GM12878 (cell line): ENCODE measurements around the gene SLC37A1. TPM values are rescaled to one million over a fixed set of nuclear protein-coding genes. Genes with fewer than 3 reads are reported as not detected.
A peak's percentile ranks its signal among the peaks of the same experiment; 100 is the strongest.

Experiments
- ATAC-seq: fragments of 200-7000 bp; cut with Tn5 transposase; 3 replicates; pipeline ENCODE4 v1.9.1; 2020; ENCODE audit warnings: mild to moderate bottlenecking, moderate library complexity
- BruUV-seq: library from RNA; stranded (reverse); fragments of 400-500 nt; replicated peaks from 2 replicates; lab custom pipeline; 2021; lab: Mats Ljungman, UMichigan
- CTCF ChIA-PET: fragments of 300-600 bp; sonication (Branson Sonifier 250); formaldehyde crosslinking; extraction: SDS; loops from one replicate; lab custom pipeline; 2021; ENCODE audit warnings: inconsistent platforms; lab: Yijun Ruan, JAX
- POLR2A ChIA-PET: fragments of 350-600 bp; formaldehyde crosslinking; extraction: SDS; loops from one replicate; lab custom pipeline; 2021; ENCODE audit warnings: inconsistent platforms; lab: Charles Lee
- RAD21 ChIA-PET: fragments of 300-600 bp; sonication (Branson Sonifier 250); formaldehyde crosslinking; loops from one replicate; lab custom pipeline; 2023; ENCODE audit warnings: antibody characterized with exemption; ENCODE audit not compliant: unreplicated experiment; lab: Charles Lee
- SMC1A ChIA-PET: fragments of 300-600 bp; sonication (Branson Sonifier 250); formaldehyde crosslinking; loops from one replicate; lab custom pipeline; 2023; ENCODE audit not compliant: unreplicated experiment, uncharacterized antibody; lab: Charles Lee
- DNase-seq: peaks from one replicate; pipeline ENCODE4 v3.0.0-alpha.2; 2011; ENCODE audit warnings: low read depth, low spot score
- FAIRE-seq: peaks from 3 replicates; lab custom pipeline; 2011; peaks lifted over from hg19 to GRCh38; lab: Jason Lieb, UNC
- H2AFZ ChIP-seq: 2 replicates; pipeline ENCODE4 v1.6.0; 2011; ENCODE audit warnings: low read depth, low read length, control low read depth; ENCODE audit not compliant: control insufficient read depth
- H3K27ac ChIP-seq: 2 replicates; pipeline ENCODE4 v1.5.1; 2011; ENCODE audit warnings: control low read depth; ENCODE audit not compliant: control insufficient read depth, insufficient read depth
- H3K27me3 ChIP-seq, 2 experiments: replicated peaks in 1 of 2; 2 replicates each; pipeline versions ENCODE4 v1.6.0 to v1.6.1; 2011; ENCODE audit warnings: low read length in 1 of 2; ENCODE audit not compliant: control insufficient read depth in 2 of 2, insufficient read depth in 2 of 2
- H3K36me3 ChIP-seq, 2 experiments: 2 replicates each; pipeline ENCODE4 v1.5.1; 2011; ENCODE audit warnings: low read length in 1 of 2; ENCODE audit not compliant: control insufficient read depth in 2 of 2, insufficient read depth in 2 of 2
- H3K4me1 ChIP-seq: 2 replicates; pipeline ENCODE4 v1.6.1; 2011; ENCODE audit warnings: mild to moderate bottlenecking, low read length, moderate library complexity, mixed read lengths; ENCODE audit not compliant: control insufficient read depth, insufficient read depth
- H3K4me2 ChIP-seq: 2 replicates; pipeline ENCODE4 v1.6.0; 2011; ENCODE audit warnings: control low read depth; ENCODE audit not compliant: control insufficient read depth, insufficient read depth
- H3K4me3 ChIP-seq: fragments of 200-600 bp; sonication (generic); 2 replicates; pipeline ENCODE4 v1.5.1; 2016
- H3K79me2 ChIP-seq: 2 replicates; pipeline ENCODE4 v1.6.0; 2011; ENCODE audit warnings: low read length; ENCODE audit not compliant: control insufficient read depth, insufficient read depth
- H3K9ac ChIP-seq: 2 replicates; pipeline ENCODE4 v1.8.0; 2011; ENCODE audit warnings: low read length, control low read depth, mixed read lengths; ENCODE audit not compliant: control insufficient read depth, insufficient read depth
- H3K9me3 ChIP-seq: replicated peaks from 3 replicates; pipeline ENCODE4 v1.5.1; 2011; ENCODE audit warnings: mild to moderate bottlenecking, low read length; ENCODE audit not compliant: control insufficient read depth, insufficient read depth
- H4K20me1 ChIP-seq: 2 replicates; pipeline ENCODE4 v1.6.0; 2011; ENCODE audit not compliant: control insufficient read depth, insufficient read depth
- FOXM1 ChIP-seq: IDR thresholded peaks from 2 replicates; pipeline ENCODE4 v1.6.1; 2012; ENCODE audit warnings: low read depth, mild to moderate bottlenecking, inconsistent platforms, low read length, moderate library complexity
- WGBS: methylation state at CpG from one replicate; pipeline ENCODE4 v1.1.6; 2016; ENCODE audit warnings: low lambda C conversion rate; ENCODE audit not compliant: insufficient replicate concordance, insufficient coverage; ENCODE audit errors: missing lambda C conversion rate; 5-methylcytosine and 5-hydroxymethylcytosine counted together
- in situ Hi-C: fragments of 300-500 bp; cut with MboI; formaldehyde crosslinking; loops from 9 replicates; pipeline ENCODE4 v1.14.3; 2018; ENCODE audit warnings: mixed read lengths
- intact Hi-C: fragments of 100-400 bp; cut with micrococcal nuclease; formaldehyde crosslinking; loops from one replicate; pipeline ENCODE4 v1.14.2; 2022; ENCODE audit not compliant: unreplicated experiment
- polyA plus RNA-seq, 11 experiments: library from polyadenylated mRNA; depleted of rRNA in 4 of 11; unstranded in 6 of 11; stranded (reverse) in 5 of 11; fragments of >200 nt; fragmentation: Nextera tagmentation in 4 of 11; fragmentation: Illumina TruSeq in 1 of 11; extraction: Ambion mirVana in 4 of 11; extraction: Trizol in 1 of 11; gene quantifications; 1 replicate in 1 of 11; 2 replicates in 10 of 11; pipeline versions ENCODE4 v1.2.1 to v1.2.3, GENCODE V29; 2011 to 2016; ENCODE audit warnings: inconsistent platforms in 2 of 11, missing spikeins in 2 of 11, low read depth in 1 of 11
- total RNA-seq, 4 experiments: library from RNA; depleted of rRNA in 3 of 4; stranded (reverse); fragments of >200 nt in 3 of 4; fragmentation: Illumina TruSeq in 1 of 4; extraction: Trizol in 1 of 4; gene quantifications; 2 replicates each; pipeline versions ENCODE4 v1.2.1 to v1.2.3, GENCODE V29; 2013 to 2021
- TF ChIP-seq, protein P1 (sequence below): IDR thresholded peaks from 2 replicates; pipeline ENCODE4 v1.6.1; 2012; ENCODE audit warnings: improper control_type of control experiment, low read depth, low read length; ENCODE audit not compliant: insufficient replicate concordance

The SLC37A1 gene
- total and polyA plus RNA-seq, 10 of the 15 experiments (the other 5 are each of a cell fraction or from before 2014, with no cell fraction given) = 1.1 to 35.5 (median 24.4) TPM

DNA sequence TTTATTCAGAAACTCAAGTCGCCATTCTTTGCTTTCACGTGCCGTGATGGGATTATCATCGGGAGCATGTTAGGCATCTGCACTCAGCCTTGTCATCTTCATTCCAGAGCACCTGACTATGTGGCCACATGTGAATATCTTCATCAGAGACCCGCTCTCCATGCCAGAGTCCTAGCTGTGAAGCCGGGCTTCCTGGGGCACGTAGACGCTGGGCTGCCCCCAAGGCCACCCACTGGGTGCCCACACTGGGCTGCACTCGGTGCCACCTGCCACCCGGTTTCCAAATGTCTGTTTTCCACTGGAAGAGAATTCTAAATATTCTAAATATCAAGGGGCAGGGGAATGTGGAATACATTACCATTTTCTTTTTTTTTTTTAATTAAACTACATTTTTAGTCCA lies 43.8 kb downstream of the SLC37A1 start:
- TF ChIP-seq, protein P1, sequence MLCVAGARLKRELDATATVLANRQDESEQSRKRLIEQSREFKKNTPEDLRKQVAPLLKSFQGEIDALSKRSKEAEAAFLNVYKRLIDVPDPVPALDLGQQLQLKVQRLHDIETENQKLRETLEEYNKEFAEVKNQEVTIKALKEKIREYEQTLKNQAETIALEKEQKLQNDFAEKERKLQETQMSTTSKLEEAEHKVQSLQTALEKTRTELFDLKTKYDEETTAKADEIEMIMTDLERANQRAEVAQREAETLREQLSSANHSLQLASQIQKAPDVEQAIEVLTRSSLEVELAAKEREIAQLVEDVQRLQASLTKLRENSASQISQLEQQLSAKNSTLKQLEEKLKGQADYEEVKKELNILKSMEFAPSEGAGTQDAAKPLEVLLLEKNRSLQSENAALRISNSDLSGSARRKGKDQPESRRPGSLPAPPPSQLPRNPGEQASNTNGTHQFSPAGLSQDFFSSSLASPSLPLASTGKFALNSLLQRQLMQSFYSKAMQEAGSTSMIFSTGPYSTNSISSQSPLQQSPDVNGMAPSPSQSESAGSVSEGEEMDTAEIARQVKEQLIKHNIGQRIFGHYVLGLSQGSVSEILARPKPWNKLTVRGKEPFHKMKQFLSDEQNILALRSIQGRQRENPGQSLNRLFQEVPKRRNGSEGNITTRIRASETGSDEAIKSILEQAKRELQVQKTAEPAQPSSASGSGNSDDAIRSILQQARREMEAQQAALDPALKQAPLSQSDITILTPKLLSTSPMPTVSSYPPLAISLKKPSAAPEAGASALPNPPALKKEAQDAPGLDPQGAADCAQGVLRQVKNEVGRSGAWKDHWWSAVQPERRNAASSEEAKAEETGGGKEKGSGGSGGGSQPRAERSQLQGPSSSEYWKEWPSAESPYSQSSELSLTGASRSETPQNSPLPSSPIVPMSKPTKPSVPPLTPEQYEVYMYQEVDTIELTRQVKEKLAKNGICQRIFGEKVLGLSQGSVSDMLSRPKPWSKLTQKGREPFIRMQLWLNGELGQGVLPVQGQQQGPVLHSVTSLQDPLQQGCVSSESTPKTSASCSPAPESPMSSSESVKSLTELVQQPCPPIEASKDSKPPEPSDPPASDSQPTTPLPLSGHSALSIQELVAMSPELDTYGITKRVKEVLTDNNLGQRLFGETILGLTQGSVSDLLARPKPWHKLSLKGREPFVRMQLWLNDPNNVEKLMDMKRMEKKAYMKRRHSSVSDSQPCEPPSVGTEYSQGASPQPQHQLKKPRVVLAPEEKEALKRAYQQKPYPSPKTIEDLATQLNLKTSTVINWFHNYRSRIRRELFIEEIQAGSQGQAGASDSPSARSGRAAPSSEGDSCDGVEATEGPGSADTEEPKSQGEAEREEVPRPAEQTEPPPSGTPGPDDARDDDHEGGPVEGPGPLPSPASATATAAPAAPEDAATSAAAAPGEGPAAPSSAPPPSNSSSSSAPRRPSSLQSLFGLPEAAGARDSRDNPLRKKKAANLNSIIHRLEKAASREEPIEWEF = no peak
- peak; percentile 5; the same call in 1 of the 2 replicates for TF ChIP-seq FOXM1
- TF ChIP-seq, all 136 proteins: peak for 1
- ChIA-PET CTCF (interaction anchor here (1.0 to 1.1 kb wide), 3 partner anchors 21 to 247 kb away, joined by 3 to 4 read pairs (median 3); no protein-coding TSS in a partner anchor), SMC1A (interaction anchor here (1.0 to 1.7 kb wide), 2 partner anchors 21 to 22 kb away, joined by 4 read pairs; no protein-coding TSS in a partner anchor), RAD21 (interaction anchor here (1.2 kb wide), 1 partner anchor 22 kb away, joined by 3 read pairs; no protein-coding TSS in a partner anchor), POLR2A (no interaction called here)
- Histone ChIP-seq H3K4me1 (peaks cover 30% of the 10 kb centered on the region), H3K4me3 (no peak overlapping the region), H3K27me3 (no peaks in the 10 kb centered on the region), H3K4me2 (no peak overlapping the region; the same call in 1 of the 2 replicates), H2AFZ (no peak overlapping the region), H4K20me1 (no peaks in the 10 kb centered on the region), H3K79me2 (no peaks in the 10 kb centered on the region), H3K36me3 (peaks cover 3 to 6% of the 10 kb centered on the region in 2 experiments; a peak in 3 of 4 replicates), H3K9ac (no peak overlapping the region; the same call in 1 of the 2 replicates), H3K27ac (peak overlapping the region; percentile 50), H3K9me3 (no peaks in the 10 kb centered on the region)
- ATAC-seq = no peak
- no TSS peak for BruUV-seq
- no peak for DNase-seq
- WGBS = 51% methylated on average over 10 of the region's 10 CpGs
- in situ Hi-C loops = no loop called here
- intact Hi-C loops = no loop called here
- FAIRE-seq = no peak
